Glutamatergic neuron (in vitro differentiated cells): Measurements from ENCODE around the gene PKN2. TPM values are rescaled to one million over a fixed set of nuclear protein-coding genes. Genes with fewer than 3 reads are reported as not detected.

ENCODE experiments used
- DNase-seq: peaks from one replicate; pipeline ENCODE4 v3.0.0; 2022
- H3K27ac Mint-ChIP-seq: one replicate; pipeline ENCODE4 v1.8.0; 2020; ENCODE audit warnings: mild to moderate bottlenecking, mixed read lengths, inconsistent platforms; ENCODE audit not compliant: unreplicated experiment
- H3K27me3 Mint-ChIP-seq: one replicate; pipeline ENCODE4 v1.8.0; 2020; ENCODE audit warnings: mild to moderate bottlenecking, moderate library complexity, mixed read lengths, inconsistent platforms; ENCODE audit not compliant: unreplicated experiment
- H3K36me3 Mint-ChIP-seq: one replicate; pipeline ENCODE4 v1.8.0; 2020; ENCODE audit warnings: mild to moderate bottlenecking, mixed read lengths, inconsistent platforms; ENCODE audit not compliant: unreplicated experiment
- H3K4me1 Mint-ChIP-seq: one replicate; pipeline ENCODE4 v1.8.0; 2020; ENCODE audit warnings: mild to moderate bottlenecking, low read depth, mixed read lengths, inconsistent platforms; ENCODE audit not compliant: unreplicated experiment
- H3K4me3 Mint-ChIP-seq: one replicate; pipeline ENCODE4 v1.8.0; 2020; ENCODE audit warnings: mild to moderate bottlenecking, mixed read lengths, inconsistent platforms; ENCODE audit not compliant: unreplicated experiment
- H3K9me3 Mint-ChIP-seq: one replicate; pipeline ENCODE4 v1.8.0; 2020; ENCODE audit warnings: mild to moderate bottlenecking, moderate library complexity, mixed read lengths, inconsistent platforms; ENCODE audit not compliant: unreplicated experiment
- CTCF ChIP-seq: fragments of 200-600 bp; sonication (generic); IDR thresholded peaks from one replicate; pipeline ENCODE4 v1.5.0; 2021; ENCODE audit not compliant: partially characterized antibody, unreplicated experiment
- total RNA-seq: library from RNA; stranded (reverse); fragmentation: NEBNext Ultra II Directional; extraction: Animal tissue kit (Norgen Biotek cat#: 25700); gene quantifications from one replicate; pipeline ENCODE4 v1.2.1, GENCODE V29; 2021; ENCODE audit not compliant: unreplicated experiment

Gene PKN2
- total RNA-seq, 1 donor from 2014 or later = 39.1 TPM

- no peak for TF ChIP-seq CTCF
- H3K27ac Mint-ChIP-seq = no peak overlapping the region
- peaks cover 2% of the 10 kb centered on the region for H3K27me3 Mint-ChIP-seq
- no peak overlapping the region for H3K4me3 Mint-ChIP-seq
- DNase-seq = no peak
- peaks cover 2% of the 10 kb centered on the region for H3K9me3 Mint-ChIP-seq
- H3K36me3 Mint-ChIP-seq = peaks cover 5% of the 10 kb centered on the region
- H3K4me1 Mint-ChIP-seq = no peaks in the 10 kb centered on the region
Observed at GRCh38 chr1:88779880-88780279, 95.8 kb downstream of the PKN2 start.

DNA sequence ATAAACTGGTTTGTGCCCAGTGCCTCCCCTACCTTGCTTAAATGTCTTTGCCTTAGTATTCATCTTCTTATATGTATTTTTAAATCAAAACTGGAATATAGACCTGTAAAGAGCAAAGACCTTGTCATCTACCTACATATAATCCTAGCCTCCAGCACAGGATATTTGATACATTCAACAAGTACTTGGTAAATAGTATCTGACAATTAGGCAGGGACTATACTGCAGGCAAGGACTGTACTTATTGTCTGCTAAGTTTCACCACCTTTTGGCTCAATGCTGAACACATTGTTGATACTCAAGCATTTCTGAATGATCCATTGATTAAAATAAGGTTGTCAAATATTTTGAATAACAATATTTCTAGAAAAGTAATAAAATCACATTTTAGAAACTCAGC, 96.4 kb downstream of the PKN2 start:
- no peak for DNase-seq
- Mint-ChIP-seq H3K36me3 (peaks cover 5% of the 10 kb centered on the region), H3K9me3 (peaks cover 2% of the 10 kb centered on the region), H3K27ac (no peak overlapping the region), H3K4me3 (no peak overlapping the region), H3K27me3 (peaks cover 2% of the 10 kb centered on the region), H3K4me1 (no peaks in the 10 kb centered on the region)
- no peak for TF ChIP-seq CTCF

- H3K36me3 Mint-ChIP-seq = no peaks in the 10 kb centered on the region
- no peak for TF ChIP-seq CTCF
- no peak overlapping the region for H3K4me3 Mint-ChIP-seq
- H3K27ac Mint-ChIP-seq = no peak overlapping the region
- peaks cover 2% of the 10 kb centered on the region for H3K27me3 Mint-ChIP-seq
- H3K9me3 Mint-ChIP-seq = no peaks in the 10 kb centered on the region
- no peaks in the 10 kb centered on the region for H3K4me1 Mint-ChIP-seq
- DNase-seq = no peak
Observed at GRCh38 chr1:88783145-88783544, 99.1 kb downstream of the PKN2 start.

GRCh38 chr1:88784551-88784950, 100.5 kb downstream of the PKN2 start:
- H3K4me1 Mint-ChIP-seq = no peaks in the 10 kb centered on the region
- no peak overlapping the region for H3K4me3 Mint-ChIP-seq
- H3K27ac Mint-ChIP-seq = no peak overlapping the region
- no peaks in the 10 kb centered on the region for H3K36me3 Mint-ChIP-seq
- TF ChIP-seq CTCF = no peak
- H3K9me3 Mint-ChIP-seq = peaks cover 2% of the 10 kb centered on the region
- no peak for DNase-seq
- H3K27me3 Mint-ChIP-seq = peaks cover 2% of the 10 kb centered on the region

DNA sequence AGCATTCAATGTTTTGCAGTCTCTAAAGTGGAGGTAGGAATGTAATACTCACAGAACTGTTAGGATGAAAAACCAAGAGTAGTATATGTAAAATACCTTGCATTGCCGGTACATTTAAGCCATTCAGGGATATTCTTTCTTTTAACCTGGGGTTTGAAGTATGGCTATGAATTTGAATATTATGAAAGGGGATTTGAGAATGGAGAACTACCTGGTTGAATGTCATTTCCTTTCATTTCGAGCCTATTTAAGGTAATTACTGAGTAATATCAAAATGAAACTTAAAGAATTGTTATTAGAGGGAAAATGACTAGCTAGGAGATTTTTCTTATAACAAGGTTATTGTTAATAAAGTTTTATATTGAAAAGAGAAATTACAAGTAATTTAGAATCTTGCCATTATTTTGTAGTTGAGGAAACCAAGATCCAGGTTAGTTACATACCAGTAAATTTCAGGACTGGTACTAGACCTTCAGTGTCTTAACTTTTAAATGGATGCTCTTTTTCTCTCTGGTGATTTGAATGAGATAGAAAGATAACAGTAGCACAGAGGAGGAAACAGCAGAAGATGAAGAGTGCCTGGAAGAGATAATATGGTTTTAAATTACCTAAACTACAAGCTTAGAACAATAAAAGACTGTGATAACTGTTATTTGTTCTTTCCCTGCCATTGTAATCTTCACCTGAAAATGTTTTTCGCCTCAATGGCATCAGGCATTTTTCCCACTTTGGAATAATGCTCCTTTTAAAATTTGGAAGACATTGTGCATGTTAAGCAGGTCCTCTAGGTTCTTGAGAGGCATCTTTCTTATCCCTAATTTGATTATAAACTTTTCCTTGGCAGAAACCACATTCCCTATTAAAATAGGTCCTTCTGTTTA, 103.2 kb downstream of the PKN2 start:
- peaks cover 2% of the 10 kb centered on the region for H3K9me3 Mint-ChIP-seq
- H3K4me3 Mint-ChIP-seq = no peak overlapping the region
- H3K27me3 Mint-ChIP-seq = peaks cover 2% of the 10 kb centered on the region
- H3K36me3 Mint-ChIP-seq = no peaks in the 10 kb centered on the region
- no peak for DNase-seq
- no peak for TF ChIP-seq CTCF
- H3K27ac Mint-ChIP-seq = no peak overlapping the region
- H3K4me1 Mint-ChIP-seq = no peaks in the 10 kb centered on the region
